Adrenal gland (tissue), 19 donors: ENCODE results near the gene PLIN1. TPM values are rescaled to one million over a fixed set of nuclear protein-coding genes. Genes with fewer than 3 reads are reported as not detected.

Experiments
- DNase-seq, 7 donors: peaks; one replicate each; pipeline ENCODE4 v3.0.0-alpha.2; 2019 to 2020
- H3K27ac ChIP-seq, 5 donors: fragments of 200-600 bp; sonication (generic) in 4 of 5; 1 replicate in 3 of 5; 2 replicates in 2 of 5; pipeline versions ENCODE4 v1.5.1 to v1.8.0; 2016 to 2020; ENCODE audit warnings: mild to moderate bottlenecking in 1 of 5
- H3K27me3 ChIP-seq: fragments of 200-600 bp; 2 replicates; pipeline ENCODE4 v1.8.0; 2021
- H3K36me3 ChIP-seq, 2 donors: fragments of 200-600 bp; replicated peaks in 1 of 2; 1 replicate in 1 of 2; 2 replicates in 1 of 2; pipeline versions ENCODE4 v1.5.1 to v1.8.0; 2018 to 2022
- H3K4me1 ChIP-seq, 2 donors: fragments of 200-600 bp; replicated peaks in 1 of 2; 1 replicate in 1 of 2; 2 replicates in 1 of 2; pipeline versions ENCODE4 v1.5.1 to v1.8.0; 2018 to 2021
- H3K4me3 ChIP-seq, 4 donors: fragments of 200-600 bp; sonication (generic) in 3 of 4; one replicate each; pipeline ENCODE4 v1.5.1; 2016 to 2018
- H3K9me3 ChIP-seq, 3 donors: fragments of 200-600 bp; sonication (generic) in 1 of 3; replicated peaks in 1 of 3; 1 replicate in 2 of 3; 2 replicates in 1 of 3; pipeline versions ENCODE4 v1.5.1 to v1.8.0; 2016 to 2021
- CTCF ChIP-seq, 6 experiments: fragments of 450-650 bp in 4 of 6; fragments of 200-600 bp in 2 of 6; sonication (generic) in 1 of 6; IDR thresholded peaks; 1 replicate in 5 of 6; 2 replicates in 1 of 6; pipeline versions ENCODE4 v1.5.1 to v1.8.0; 2016 to 2021; ENCODE audit warnings: antibody characterized with exemption in 6 of 6, mild to moderate bottlenecking in 2 of 6, moderate library complexity in 1 of 6
- POLR2A ChIP-seq, 2 donors: fragments of 450-650 bp; IDR thresholded peaks; one replicate each; pipeline ENCODE4 v1.6.1; 2017; ENCODE audit warnings: antibody characterized with exemption in 2 of 2, mild to moderate bottlenecking in 2 of 2, moderate library complexity in 1 of 2
- WGBS, 4 donors: extraction: QIAGEN DNeasy Blood & Tissue Kit in 2 of 4; methylation state at CpG; one replicate each; pipeline versions ENCODE4 v1.1.5 to v1.1.7; 2013 to 2017; 5-methylcytosine and 5-hydroxymethylcytosine counted together
- intact Hi-C, 2 donors: fragments of 100-400 bp; cut with DNase I; formaldehyde crosslinking; loops; one replicate each; pipeline versions ENCODE4 v1.14.1 to v1.15.0; 2022 to 2023
- long read RNA-seq, 10 donors: library from polyadenylated mRNA in 3 of 10; unstranded in 2 of 10; stranded (forward) in 1 of 10; transcript quantifications; one replicate each; pipeline ENCODE4 v2.0.0 and lab custom pipeline, GENCODE V29; 2021 to 2026
- polyA plus RNA-seq, 3 donors: library from polyadenylated mRNA; stranded (reverse); fragments of 200-250 nt in 2 of 3; fragments of 350-450 nt in 1 of 3; fragmentation: Illumina TruSeq in 1 of 3; extraction: RNeasy Lipid Tissue Mini Kit (QIAGEN cat#74804) in 1 of 3; gene quantifications; one replicate each; pipeline ENCODE4 v1.2.3, GENCODE V29; 2013 to 2014
- total RNA-seq, 9 donors: library from RNA; depleted of rRNA in 4 of 9; stranded (reverse); fragments of >200 nt in 4 of 9; fragments of 120-200 nt in 1 of 9; fragmentation: NEBNext Ultra II Directional in 1 of 9; extraction: Animal tissue kit (Norgen Biotek cat#: 25700) in 1 of 9; gene quantifications; one replicate each; pipeline versions ENCODE4 v1.1.0 to v1.2.4, GENCODE V29; 2013 to 2023
- donor health status: healthy with polysubstance abuse.
- donor health status: Bipolar disorder and iron deficiency.
- donor health status: DM: yes; HTN: yes; CAD: no.
- donor health status: DM: no; HTN: no; CAD: no.
- donor health status: DM: no; HTN: no; CAD: no.
- donor health status: DM: yes; HTN: yes; CAD: no.

PLIN1 gene
- total RNA-seq = 10 to 100 TPM in 3 of 9 donors, 1 to 10 TPM in 5, under 1 TPM in 1; 0.11 to 21.3 (median 5.3) TPM
- polyA plus RNA-seq = 100 to 1,000 TPM in 1 of 3 donors, 1 to 10 TPM in 2; 2.4 to 199 (median 7.4) TPM
- long read RNA-seq, donor 1 = 0 reads
- long read RNA-seq, donor 2 = 0 reads
- long read RNA-seq, donor 3 = 0 reads
- long read RNA-seq, donor 4 = 0 reads
- long read RNA-seq, donor 5, partial matches to known transcripts = 2 of 5 reads
- long read RNA-seq, donor 5, other reads (novel, unspliced or antisense) = 1 of 5 reads
- long read RNA-seq, donor 6 = 0 reads
- long read RNA-seq, donor 7 = 0 reads
- long read RNA-seq, donor 8 = 0 reads
- long read RNA-seq, donor 9 = 0 reads
- long read RNA-seq, donor 10 = 0 reads

GRCh38 chr15:89679212-89679611 is at the start of gene PLIN1:
TSS of gene PLIN1 (minus strand) at chr15:89679367. CDS start at chr15:89677489, 1,878 bp downstream.
- peaks cover 0 to 7% of the 10 kb centered on the region in 2 donors for H3K36me3 ChIP-seq
- H3K4me3 ChIP-seq = no peak within 1 kb of the TSS
- peak within 1 kb of the TSS; percentile 4 to 86 (median 61) for H3K27ac ChIP-seq
- WGBS, 4 donors = 88 to 100% (median 93%) methylated on average over 2 of the region's 2 CpGs
- TF ChIP-seq POLR2A (IDR thresholded peaks at IDR 0.05) = no peak
- no peak for TF ChIP-seq CTCF (IDR thresholded peaks at IDR 0.05)
- no peak for DNase-seq
- H3K27me3 ChIP-seq = no peaks in the 10 kb centered on the region
- intact Hi-C loops = no loop called here
- H3K9me3 ChIP-seq = no peaks in the 10 kb centered on the region
- H3K4me1 ChIP-seq = peaks cover 14 to 19% of the 10 kb centered on the region in 2 donors

DNA sequence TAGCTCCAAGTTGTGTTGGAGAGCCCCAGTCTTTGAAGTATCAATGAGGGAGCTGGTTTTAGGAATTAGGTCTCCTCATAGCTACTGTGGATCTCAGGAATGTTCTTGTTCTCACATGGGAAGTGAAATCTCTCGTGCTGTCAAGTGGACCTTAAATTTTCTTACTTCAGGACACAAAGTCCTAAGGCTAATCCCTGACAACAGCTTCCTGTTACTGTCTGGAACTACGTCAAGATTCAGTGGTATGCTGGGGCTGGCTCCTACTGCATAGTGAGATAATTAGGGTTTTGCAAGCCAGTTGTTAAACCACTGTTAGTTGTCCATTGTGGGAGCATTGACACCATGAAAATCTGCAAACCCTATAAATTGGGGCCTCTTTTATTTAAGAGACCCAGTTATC is 49.1 kb upstream of the PLIN1 start:
- Histone ChIP-seq H3K36me3 (no peaks in the 10 kb centered on the region), H3K4me1 (no peaks in the 10 kb centered on the region), H3K9me3 (no peaks in the 10 kb centered on the region), H3K27me3 (no peaks in the 10 kb centered on the region), H3K4me3 (no peak overlapping the region), H3K27ac (peak overlapping the region in 3 of 5 donors; percentile 50 to 87 (median 73))
- intact Hi-C loops = no loop called here
- peak in 2 of 7 donors; percentile 15 to 65 for DNase-seq
- TF ChIP-seq POLR2A (IDR thresholded peaks at IDR 0.05) (no peak), CTCF (IDR thresholded peaks at IDR 0.05) (no peak)
- WGBS, 4 donors = 43 to 53% (median 50%) methylated on average over 1 to 2 of the region's 2 CpGs

GRCh38 chr15:89725064-89725463 is 45.9 kb upstream of the PLIN1 start:
- WGBS, 4 donors = 85 to 96% (median 89%) methylated on average over 1 of the region's 1 CpG
- Histone ChIP-seq H3K27me3 (no peaks in the 10 kb centered on the region), H3K9me3 (no peaks in the 10 kb centered on the region), H3K4me3 (no peak overlapping the region), H3K27ac (no peak overlapping the region), H3K4me1 (no peaks in the 10 kb centered on the region), H3K36me3 (no peaks in the 10 kb centered on the region)
- intact Hi-C loops = no loop called here
- no peak for DNase-seq
- TF ChIP-seq POLR2A (IDR thresholded peaks at IDR 0.05) (no peak), CTCF (IDR thresholded peaks at IDR 0.05) (no peak)

GRCh38 chr15:89724621-89725020 is 45.5 kb upstream of the PLIN1 start:
- H3K4me1 ChIP-seq = no peaks in the 10 kb centered on the region
- WGBS, 4 donors = 97 to 100% (median 97%) methylated on average over 1 of the region's 1 CpG
- H3K4me3 ChIP-seq = no peak overlapping the region
- no peaks in the 10 kb centered on the region for H3K27me3 ChIP-seq
- H3K27ac ChIP-seq = no peak overlapping the region
- H3K9me3 ChIP-seq = no peaks in the 10 kb centered on the region
- no peaks in the 10 kb centered on the region for H3K36me3 ChIP-seq
- DNase-seq = no peak
- no peak for TF ChIP-seq POLR2A (IDR thresholded peaks at IDR 0.05)
- TF ChIP-seq CTCF (IDR thresholded peaks at IDR 0.05) = no peak
- intact Hi-C loops = no loop called here
